ENCODE data around the gene SCG3. TPM values are rescaled to one million over a fixed set of nuclear protein-coding genes. Genes with fewer than 3 reads are reported as not detected.

The SCG3 gene
- total RNA-seq, 1 experiment from 2014 or later = not detected

DNA sequence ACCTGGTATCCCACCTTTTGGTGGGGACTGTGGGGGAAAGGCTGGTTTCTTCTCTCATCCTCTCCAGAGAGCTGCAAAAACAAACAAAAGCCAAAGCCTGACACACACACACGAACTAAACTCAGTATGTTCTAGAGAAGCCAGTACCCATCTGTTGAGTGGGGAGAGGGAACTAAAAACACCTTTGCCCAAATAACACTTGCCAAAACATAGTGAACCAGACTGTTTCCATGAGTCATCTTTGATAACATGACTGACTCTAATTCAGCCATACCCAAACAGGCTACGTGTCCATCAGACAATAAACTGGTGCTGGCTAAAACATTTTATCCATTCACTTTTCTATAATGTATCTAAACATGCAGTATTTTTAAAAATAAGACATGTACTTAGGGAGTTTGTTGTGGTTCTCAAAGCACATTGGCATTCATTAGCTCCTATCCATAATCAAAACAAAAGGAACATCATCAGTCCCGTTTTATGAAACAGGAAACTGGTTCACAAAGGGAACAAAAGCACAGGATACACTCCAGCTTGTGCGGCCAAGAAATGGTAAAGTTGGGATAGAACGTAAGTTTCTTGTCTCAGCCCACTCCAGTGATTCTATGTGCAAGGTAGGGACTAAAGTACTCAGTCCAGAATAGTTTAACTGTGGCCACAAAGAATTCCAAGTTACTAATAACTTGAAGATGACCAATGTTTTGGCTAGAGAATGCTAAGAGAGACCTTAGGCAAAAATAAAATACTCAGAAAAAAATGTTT is 40.1 kb downstream of the SCG3 start:
- no peak for DNase-seq (ENCODE audit: low spot score)
- in situ Hi-C loops (cut with HindIII; ENCODE audit: low sequenced_read_pairs) = no loop called here

DNA sequence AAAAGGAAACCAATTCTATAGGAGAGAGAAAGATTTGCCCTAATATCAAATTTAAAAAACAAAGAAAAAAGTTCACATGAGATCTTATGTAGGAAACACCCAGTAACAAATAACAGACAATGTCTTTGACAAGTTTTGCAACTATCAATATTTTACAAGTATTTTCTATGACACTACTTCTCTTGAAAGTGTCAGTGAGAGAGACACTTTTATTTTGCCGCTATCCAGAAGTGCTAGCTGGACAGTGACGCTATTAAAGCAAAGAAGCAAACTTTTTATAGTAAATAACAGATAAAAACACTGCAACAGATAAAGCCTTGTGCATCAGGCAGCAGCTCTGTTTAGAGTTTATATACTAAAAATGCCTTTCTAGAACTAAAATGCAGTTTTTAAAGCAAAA is 42.9 kb downstream of the SCG3 start:
- in situ Hi-C loops (cut with HindIII; ENCODE audit: low sequenced_read_pairs) = no loop called here
- DNase-seq (ENCODE audit: low spot score) = no peak

DNA sequence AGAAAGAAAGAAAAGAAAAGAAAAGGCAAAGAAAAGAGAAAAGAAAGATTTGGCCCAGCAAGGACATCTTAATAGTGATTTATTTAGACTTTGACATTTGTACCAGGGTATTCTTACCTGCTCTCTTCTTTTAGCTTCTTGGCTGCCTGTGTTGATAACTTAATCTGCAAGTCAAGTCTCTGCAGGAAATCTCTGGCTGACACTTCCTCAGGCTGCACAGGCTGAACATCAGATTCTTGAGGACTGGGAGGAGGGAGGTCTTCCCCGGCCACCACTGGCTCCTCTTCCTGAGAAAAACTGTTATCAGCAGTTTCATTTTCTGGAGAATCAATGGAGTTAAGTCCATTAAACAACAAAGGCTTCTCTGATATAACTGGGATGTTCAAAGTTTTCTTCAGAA is 43.4 kb downstream of the SCG3 start:
- in situ Hi-C loops (cut with HindIII; ENCODE audit: low sequenced_read_pairs) = no loop called here
- DNase-seq (ENCODE audit: low spot score) = no peak

- DNase-seq (ENCODE audit: low spot score) = peak; percentile 54
- in situ Hi-C loops (cut with HindIII; ENCODE audit: low sequenced_read_pairs) = no loop called here
These were observed 45.2 kb downstream of the SCG3 start for GRCh38 chr15:51726302-51727073.

DNA sequence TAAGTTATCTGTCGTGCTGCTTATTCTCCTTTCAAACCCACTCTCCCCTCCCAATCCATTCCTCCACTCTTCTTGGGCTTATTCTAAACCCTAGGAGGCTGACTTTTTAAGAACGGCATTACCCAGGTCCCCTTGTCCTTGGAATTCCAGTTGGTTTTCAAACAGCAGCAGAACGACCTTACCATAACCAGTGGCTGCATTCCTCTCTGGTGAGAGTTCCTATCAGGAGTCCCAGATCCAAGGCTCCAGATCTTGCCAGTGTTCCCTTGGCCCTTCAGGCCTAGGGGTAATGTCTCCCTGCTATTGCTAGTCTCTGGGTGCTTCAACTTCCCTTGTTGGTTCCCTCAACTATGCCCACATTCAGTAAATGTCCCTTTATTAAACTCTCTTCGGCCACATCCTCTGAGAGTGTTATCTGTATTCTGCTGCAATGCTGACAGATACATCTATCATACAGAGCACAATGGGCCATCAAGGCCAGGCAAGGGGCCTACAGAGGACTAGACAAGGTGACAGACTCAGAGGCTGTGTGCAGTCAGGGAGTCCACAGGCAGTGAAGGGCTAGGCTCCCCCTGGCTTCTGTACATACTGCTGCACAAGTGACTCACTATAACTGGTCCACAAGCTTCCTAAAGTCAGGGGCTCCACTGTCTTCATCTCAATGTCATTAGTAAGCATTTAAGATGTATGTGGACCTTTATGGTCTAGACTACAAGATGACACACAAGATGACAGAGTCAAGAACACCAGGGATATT is 46.0 kb downstream of the SCG3 start:
- DNase-seq (ENCODE audit: low spot score) = peak; percentile 27
- in situ Hi-C loops (cut with HindIII; ENCODE audit: low sequenced_read_pairs) = no loop called here

- DNase-seq (ENCODE audit: low spot score) = no peak
- in situ Hi-C loops (cut with HindIII; ENCODE audit: low sequenced_read_pairs) = no loop called here
These were observed 50.4 kb downstream of the SCG3 start for GRCh38 chr15:51731549-51732267.

GRCh38 chr15:51732646-51733045 is 51.3 kb downstream of the SCG3 start:
- in situ Hi-C loops (cut with HindIII; ENCODE audit: low sequenced_read_pairs) = no loop called here
- no peak for DNase-seq (ENCODE audit: low spot score)

- in situ Hi-C loops (cut with HindIII; ENCODE audit: low sequenced_read_pairs) = no loop called here
- peak; percentile 59 for DNase-seq (ENCODE audit: low spot score)
These were observed 54.1 kb downstream of the SCG3 start for GRCh38 chr15:51735228-51736010.

- peak; percentile 51 for DNase-seq (ENCODE audit: low spot score)
- in situ Hi-C loops (cut with HindIII; ENCODE audit: low sequenced_read_pairs) = no loop called here
These were observed 54.8 kb downstream of the SCG3 start for GRCh38 chr15:51736069-51736468.

DNA sequence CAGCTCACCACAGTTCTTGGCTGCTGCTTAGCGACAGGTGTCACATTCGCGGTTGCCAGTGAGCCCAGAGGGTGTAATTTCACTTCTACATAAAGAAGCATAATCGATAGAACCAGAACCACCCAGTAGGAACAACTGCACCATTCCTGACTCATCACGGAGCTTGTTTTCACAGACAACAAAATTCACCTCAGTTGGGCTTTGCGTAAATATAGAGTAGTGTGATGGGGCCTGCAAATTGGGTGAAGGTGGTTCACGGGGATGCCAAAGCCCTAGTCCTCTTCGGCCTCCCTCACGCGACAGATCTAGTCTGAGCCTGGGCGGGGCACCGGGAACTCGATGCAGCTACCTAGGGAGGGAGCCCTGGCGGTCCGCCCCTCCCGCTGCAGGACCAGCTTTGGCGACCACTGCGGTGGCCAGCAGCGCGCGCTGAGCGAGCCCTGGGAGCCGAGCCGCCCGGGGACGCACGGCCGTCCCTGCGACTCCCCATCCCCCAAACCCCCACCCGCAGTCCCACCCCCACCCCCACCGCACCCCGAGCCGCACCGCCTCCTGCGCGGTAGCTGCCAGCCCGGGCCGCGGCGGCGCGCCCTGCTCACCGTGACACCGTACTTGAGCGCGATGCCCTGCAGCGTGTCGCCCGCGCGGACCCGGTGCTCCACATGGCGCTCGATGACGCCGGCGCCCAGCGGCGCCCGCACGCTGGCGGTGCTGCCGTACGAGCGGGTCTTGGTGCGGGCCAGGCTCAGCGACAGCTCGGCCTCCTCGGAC is 55.6 kb downstream of the SCG3 start:
- DNase-seq (ENCODE audit: low spot score) = peak; percentile 80
- in situ Hi-C loops (cut with HindIII; ENCODE audit: low sequenced_read_pairs) = no loop called here

DNA sequence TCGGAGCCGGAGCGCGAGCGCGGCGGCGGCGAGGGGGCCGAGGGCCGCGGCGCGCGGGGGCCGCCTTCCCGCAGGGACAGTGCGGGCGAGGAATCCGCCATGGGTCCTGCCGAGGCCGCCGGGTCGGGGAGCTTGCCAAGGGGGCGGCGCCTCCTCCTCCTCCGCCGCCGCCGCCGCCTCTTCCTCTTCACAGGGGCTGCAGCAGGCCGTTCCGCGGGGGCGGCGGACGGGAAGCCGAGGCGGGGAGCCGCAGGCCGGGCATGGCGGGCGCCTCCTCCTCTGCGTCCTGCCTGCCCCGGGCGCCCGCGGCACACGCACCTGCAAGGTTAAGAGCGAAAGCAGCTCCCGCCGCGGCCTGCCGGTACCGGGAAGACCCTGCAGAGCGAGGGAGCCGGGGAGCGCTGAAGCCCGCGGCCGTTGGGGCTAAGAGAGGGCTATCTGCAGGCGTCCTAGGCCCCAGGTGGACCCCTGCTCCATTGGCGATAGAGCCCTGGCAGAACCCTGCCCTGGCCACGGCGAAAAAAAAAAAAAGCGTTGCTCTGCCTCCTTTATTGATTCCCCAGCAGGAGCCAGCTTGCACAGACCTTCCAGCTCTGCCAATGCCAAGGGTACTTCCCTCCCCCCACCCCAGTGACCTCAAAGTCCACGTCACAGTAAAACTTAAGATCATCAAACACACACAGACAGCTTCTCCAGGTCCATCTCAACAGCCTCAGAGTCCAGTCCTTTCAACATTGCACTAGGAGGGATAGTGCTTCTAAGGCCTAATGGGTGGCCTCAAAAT is 56.4 kb downstream of the SCG3 start, which contains the start of gene LYSMD2:
Gene LYSMD2 (minus strand): TSS at position 134 of the 784 bp plus-strand sequence. CDS start 33 bp downstream, at position 101.
- in situ Hi-C loops (cut with HindIII; ENCODE audit: low sequenced_read_pairs) = no loop called here
- DNase-seq (ENCODE audit: low spot score) = peak; percentile 74

GRCh38 chr15:51738553-51738952 is 57.2 kb downstream of the SCG3 start:
- no peak for DNase-seq (ENCODE audit: low spot score)
- in situ Hi-C loops (cut with HindIII; ENCODE audit: low sequenced_read_pairs) = no loop called here

- in situ Hi-C loops (cut with HindIII; ENCODE audit: low sequenced_read_pairs) = no loop called here
- no peak for DNase-seq (ENCODE audit: low spot score)
These were observed 57.9 kb downstream of the SCG3 start for GRCh38 chr15:51739061-51739712.

- no peak for DNase-seq (ENCODE audit: low spot score)
- in situ Hi-C loops (cut with HindIII; ENCODE audit: low sequenced_read_pairs) = no loop called here
These were observed 68.0 kb downstream of the SCG3 start for GRCh38 chr15:51749307-51749706.

DNA sequence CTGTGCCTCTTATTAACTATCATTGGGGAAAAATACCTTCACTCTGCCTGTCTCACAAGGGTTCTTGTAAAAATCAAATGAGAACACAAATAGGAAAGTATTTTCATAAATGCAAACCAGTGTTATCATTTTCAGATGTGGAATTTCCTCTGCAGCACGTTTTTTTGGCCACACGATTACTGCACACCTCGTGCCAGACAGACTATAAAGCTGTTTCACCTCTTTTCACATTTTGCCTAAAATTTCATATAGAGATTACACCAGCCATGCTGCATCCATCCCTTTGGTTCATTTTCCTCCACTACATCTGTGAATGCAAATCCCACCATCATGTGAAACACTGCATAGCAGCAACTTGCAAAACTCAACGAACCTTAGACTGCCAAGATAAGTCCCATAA is 68.9 kb downstream of the SCG3 start:
- in situ Hi-C loops (cut with HindIII; ENCODE audit: low sequenced_read_pairs) = no loop called here
- DNase-seq (ENCODE audit: low spot score) = no peak

DNA sequence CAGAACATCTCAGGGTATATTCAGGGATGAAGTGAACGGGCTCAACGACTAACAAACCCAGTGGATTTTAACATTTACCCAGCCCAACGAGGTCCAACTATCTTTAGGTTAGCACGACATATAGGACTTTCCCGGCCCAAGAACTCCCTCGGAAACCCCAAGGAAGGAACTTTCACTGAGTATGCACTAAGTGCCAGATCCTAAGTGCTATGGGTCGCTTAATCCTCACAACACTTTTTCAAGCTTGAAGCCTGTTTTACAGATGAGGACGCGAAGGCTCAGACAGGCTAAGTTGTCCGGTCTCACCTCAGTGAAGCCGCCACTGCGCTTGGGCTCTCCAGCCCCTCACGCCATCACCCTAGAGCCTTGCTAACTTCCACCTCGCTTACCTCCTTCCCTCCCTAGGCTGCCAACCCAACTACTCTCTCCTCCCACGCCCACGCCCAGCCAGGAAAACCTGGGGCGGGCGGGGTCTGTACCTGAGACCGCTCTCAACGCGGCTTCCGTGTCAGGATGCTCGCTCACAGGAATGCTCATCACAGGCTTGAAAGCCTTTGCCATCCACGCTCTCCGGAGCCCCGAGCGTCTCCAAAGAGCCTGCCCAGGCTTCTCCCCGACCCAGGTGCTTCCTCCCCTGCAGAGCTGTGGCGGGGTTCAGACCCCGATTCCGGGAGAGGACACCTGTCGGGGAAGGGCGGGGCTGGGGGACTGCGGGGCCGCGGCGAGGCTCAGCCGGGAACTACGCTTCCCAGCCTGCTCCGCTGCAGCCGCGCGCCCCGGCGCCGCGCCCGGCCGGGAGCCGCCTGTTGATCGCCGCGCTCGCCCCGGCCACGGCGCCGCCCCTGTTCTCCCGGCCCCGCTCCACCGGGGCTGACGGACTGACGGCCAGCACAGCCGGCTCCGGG is 69.7 kb downstream of the SCG3 start, which contains the start of gene TMOD2:
Gene TMOD2 (plus strand): TSS at position 806 of the 905 bp plus-strand sequence. CDS start 14,845 bp downstream, outside the sequence.
- in situ Hi-C loops (cut with HindIII; ENCODE audit: low sequenced_read_pairs) = no loop called here
- peak; percentile 73 for DNase-seq (ENCODE audit: low spot score)
